Fibroblast of upper back skin (primary cell): ENCODE measurements around the gene TRIM25.

Experiments
- DNase-seq: peaks from one replicate; pipeline ENCODE4 v3.0.0-alpha.2; 2013

Gene TRIM25

GRCh38 chr17:56926704-56927103, 12.9 kb upstream of the TRIM25 start:
- DNase-seq, result no peak

- no peak for DNase-seq
Observed at GRCh38 chr17:56926270-56926669, 12.4 kb upstream of the TRIM25 start.

DNA sequence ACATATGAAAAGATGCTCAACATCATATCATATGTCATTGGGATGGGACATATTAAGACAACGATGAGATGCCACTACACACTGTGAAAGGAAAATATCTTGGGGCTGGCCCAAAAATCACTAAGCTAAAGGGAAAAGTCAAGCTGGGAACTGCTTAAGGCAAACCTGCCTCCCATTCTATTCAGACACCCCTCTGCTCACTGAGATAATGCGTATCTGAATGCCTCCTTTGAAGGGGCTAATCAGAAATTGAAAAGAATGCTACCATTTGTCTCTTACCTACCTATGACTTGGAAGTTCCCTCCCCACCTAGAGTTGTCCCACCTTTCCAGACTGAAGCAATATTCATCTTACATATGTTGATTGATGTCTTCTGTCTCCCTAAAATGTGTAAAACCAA, 11.2 kb upstream of the TRIM25 start:
- no peak for DNase-seq

- DNase-seq, result no peak
Observed at GRCh38 chr17:56919717-56920116, 5.9 kb upstream of the TRIM25 start.

DNA sequence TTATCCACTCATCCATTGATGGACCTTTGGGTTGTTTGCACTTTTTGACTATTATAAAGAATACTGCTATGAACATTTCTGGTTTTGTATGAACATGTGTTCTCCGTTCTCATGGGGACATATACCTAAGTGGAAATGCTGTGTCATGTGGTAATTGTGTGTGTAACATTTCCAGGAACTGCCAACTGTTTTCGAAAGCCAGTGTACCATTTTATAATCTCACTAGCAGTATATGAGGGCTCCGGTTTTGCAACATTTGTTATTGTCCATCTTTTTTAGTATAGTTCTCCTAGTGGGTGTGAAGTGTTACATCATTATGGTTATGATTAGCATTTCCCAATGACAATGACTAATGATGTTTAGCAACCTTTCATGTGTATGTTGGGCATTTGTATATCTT, 5.1 kb upstream of the TRIM25 start:
- no peak for DNase-seq

DNA sequence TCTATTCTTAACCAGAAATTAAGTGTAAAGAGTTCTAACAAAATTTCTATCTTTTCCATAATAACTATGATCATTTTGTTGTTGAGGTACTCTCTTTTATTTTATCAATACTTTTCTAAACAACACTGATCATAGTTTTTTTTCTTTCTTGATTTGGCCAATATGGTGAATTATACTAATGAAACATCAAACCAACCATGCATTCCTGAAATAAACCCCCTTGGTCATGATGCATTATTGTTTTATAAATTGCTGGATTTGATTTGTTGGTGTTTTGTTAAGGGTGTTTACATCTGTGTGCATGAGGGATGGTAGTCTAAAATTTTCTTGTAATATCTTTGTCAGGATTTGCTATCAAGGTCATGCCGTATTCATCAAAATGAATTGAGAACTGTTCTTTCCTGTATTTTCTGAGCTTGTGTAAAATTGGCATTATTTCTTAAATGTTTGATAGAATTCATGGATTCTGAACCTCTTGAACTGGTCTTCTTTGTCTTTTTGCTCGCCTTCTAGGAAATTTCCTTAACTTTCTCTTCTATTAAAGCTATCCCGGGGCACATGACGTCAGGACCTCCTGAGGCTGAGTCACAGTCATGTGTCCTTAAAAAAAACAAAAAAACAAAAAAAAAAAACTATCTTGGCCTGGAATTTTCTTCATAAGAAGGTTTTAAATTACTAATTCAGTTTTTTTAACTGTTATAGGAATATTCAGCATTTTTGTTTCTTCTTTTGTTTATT, 3.9 kb upstream of the TRIM25 start:
- DNase-seq, result no peak

DNA sequence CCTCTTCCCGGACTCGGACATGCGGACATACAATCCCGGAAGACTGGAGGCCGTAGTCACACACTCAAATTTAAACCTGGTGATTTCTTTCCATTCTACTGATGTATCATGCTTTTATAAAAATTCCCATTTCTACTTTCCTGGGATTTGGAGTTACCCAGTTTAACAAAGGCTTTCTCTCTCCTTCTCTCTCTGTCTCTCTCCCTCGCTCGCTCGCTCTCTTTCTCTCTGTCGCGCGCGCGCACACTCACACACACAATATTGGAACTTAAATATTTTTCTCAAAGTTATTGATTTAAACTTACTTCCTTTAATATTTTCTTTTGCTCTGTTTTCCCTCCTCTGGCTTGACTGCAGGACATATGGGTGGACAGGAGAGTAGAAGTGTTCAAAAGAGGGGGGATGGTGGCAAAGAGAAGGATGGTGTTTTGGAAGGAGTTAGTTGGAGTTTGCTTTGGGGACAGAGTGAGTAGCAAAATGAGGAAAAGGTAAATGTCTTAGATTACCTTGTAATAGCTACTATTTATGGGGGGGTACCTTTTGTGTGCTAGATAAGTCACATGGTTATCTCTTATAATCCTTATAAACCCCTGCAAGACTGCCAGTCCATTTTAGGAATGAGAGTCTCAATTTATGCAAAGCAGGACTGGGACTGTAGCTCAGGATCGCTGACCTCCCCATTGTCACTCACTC, 878 bp upstream of the TRIM25 start:
- no peak for DNase-seq

- no peak for DNase-seq
Observed at GRCh38 chr17:56913353-56913866, 439 bp downstream of the TRIM25 start.

DNA sequence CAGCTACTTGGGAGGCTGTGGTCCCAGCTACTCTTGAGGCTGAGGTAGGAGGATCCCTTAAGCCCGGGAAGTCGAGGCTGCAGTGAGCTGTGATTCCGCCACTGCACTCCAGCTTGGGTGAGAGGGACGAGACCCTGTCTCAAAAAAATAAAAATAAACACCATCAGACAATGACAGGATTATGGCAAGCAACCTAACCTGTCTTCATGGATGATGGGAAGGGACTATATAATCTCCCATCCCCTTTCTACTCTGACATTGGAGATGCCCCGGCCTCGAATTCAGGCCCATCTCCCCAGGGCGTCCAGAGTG, 893 bp downstream of the TRIM25 start:
- DNase-seq, result no peak

DNA sequence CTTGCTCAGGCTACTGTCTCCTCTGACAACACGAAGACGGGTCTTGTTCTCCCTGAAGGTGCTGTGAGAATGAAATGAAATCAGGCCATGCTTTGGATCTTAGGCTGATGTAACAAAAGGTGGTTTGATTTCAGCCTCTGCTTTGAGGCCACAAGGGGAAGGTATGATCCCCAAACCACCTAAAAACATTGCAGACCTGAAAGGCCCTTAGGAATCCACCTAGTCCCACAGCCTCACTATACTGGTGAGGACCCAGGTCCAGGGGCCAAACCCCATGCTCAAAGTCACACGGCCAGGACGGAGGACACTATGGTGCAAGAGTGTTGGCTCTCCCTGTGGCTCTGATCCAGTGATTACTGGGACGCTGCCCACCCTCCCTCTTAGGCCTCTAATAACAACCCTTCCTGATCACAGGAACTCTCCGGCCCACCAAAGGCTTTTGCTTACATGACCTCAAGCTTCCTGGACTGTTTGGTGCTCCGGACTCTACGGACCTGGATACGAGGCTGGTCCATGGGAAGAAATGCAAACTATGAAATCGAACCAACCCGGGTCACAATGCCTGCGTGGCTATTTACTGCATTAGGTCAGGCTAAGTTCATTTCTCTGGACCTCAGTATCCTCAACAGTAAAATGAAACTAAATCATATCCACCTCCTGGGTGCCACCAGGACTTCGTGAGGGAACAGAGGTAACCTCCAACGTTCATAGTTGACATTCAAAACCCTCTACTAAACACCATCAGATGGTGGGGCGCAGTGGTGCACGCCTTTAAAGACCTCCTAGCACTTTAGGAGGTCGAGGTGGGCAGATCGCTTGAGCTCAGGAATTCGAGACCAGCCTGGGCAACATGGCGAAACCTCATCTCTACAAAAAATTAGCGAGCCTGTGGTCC, 1.5 kb downstream of the TRIM25 start:
- DNase-seq, result no peak

DNA sequence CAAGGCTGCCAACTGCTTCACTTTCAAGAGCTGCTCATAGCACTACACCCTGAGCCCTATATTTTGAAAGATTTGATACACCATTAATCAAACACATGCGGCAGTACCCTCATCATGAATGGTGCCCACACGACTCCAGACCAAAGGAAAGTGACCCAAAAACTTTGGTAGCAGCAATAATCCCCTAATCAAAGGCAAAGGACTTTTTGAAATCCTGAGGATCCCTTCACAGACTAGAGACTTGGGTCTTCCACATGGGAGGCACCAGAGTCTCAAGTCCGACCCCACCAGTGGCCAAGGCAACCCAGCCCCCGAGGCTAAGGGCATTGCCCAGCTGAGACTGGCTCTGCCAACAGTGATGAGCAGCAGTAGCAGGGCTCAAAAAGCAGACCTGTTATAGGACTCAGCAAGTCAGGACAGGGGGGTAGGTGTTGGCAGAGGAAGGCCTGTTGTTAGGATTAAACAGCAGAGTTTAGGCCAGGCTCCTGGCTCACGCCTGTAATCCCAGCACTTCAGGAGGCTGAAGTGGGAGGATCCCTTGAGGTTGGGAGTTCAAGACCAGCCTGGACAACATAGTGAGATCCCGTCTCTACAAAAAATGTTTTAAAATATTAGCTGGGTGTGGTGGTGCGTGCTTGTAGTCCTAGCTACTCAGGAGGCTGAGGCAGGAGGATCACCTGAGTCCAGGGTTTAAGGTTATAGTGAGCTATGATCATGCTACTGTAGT, 3.2 kb downstream of the TRIM25 start:
- no peak for DNase-seq

GRCh38 chr17:56909742-56910508, 3.9 kb downstream of the TRIM25 start:
- no peak for DNase-seq

- DNase-seq, result no peak
Observed at GRCh38 chr17:56908001-56908542, 5.8 kb downstream of the TRIM25 start.

DNA sequence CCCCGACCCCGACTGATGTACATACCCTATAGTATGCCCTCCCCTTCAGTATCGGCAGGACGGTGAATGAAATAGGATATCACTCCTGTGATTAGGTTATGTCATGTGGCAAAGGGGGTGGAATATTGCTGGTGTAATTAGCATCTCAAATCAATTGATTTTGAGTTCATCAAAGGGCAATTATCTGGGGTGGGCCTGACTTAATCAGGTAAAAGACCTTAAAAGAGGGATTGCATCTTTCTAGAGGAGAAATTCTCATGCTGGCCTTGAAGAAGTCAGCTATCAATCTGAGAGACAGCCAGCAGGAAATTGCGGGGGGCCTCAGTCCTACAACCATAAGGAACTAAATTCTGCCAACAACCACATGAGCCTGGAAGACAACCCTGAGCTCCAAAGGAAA, 10.3 kb downstream of the TRIM25 start:
- DNase-seq, result no peak

DNA sequence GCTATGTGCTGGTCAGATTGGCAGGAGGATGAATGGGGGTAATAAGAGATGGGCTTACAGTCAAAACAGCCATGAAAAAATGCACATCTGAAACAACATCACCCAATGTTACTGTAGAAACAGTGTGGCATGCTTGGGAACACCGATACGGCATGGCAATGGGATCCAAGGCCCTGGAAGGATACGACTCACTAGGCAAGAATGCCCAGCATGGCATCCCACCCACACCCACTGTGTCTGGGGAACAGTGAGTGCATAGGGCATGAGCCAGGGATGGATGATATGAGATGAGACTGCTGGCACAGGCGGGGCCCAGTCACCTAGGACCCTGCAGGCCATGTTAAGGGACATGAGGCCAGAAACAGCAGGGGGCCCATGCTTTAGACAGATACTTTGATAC, 11.5 kb downstream of the TRIM25 start:
- peak; percentile 13 for DNase-seq

DNA sequence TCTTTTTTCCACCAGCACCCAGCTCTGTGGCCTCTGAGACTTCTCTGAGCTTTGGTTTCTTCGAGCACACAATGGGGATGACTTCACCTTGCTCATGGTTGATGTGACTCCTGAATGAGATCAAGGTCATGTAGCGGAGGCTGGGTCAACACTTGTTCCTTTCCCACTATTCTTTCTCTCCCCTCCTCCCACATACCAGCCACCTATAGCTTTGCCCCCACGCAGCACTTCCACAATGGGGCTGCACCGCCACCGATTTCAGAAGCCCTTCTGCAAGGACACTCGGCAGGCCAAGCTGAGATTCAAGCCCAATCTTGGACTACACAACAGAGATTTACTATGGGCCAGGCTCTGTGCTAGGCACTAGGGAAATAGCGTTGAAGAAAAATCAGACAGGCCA, 14.4 kb downstream of the TRIM25 start:
- no peak for DNase-seq

DNA sequence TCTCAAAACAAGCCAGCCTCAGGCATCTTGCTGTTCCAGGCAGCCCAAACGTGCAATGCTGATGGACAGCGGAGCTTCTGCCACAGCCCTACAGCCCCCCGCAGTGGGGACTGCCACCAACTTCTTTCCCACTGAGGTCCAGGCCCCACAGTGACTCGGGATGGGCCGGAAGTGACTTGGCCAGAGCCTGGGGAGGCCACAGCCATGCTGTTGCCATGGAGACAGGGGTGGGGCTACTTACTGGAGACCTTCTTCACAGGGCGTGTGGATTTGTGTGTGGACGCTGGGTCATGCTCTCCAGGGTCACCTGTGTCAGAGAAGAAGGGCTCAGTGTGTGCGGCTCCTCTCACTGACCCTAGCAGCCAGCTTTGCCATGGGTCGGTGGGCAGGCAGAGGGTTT, 15.0 kb downstream of the TRIM25 start:
- DNase-seq, result no peak

DNA sequence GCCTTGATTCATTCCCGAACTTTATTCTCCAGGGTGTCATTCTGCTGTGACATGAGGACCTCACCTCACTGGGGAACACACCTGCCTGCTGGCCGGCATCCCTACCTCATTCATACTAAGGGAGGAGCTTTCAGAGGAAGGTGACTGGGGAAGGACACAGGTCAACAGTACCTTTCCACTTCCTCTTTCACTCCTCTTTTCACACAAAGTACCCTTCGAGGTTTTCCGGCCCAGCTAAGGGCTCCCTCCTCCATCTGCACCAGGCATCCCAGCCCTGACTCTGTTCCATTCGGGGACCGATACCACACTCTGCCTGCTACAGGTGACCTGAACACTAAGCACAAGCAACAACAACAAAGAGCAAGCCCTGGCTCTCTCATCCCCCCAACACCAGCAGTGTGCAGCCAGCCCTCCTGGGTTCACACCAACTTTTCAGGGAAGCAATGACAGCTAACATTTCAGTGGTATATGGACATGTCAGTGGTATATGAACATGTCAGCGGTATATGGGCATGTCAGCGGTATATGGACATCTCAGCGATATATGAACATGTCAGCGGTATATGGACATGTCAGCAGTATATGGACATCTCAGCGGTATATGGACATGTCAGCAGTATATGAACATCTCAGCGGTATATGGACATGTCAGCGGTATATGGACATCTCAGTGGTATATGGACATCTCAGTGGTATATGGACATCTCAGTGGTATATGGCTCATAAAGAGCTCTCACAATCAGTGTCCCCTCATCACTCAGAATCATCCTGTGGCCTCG, 16.0 kb downstream of the TRIM25 start:
- no peak for DNase-seq

GRCh38 chr17:56896968-56897359, 16.9 kb downstream of the TRIM25 start:
- DNase-seq, result no peak

- no peak for DNase-seq
Observed at GRCh38 chr17:56896217-56896967, 17.5 kb downstream of the TRIM25 start.
